ENCODE data around the gene ATOH1. TPM values are rescaled to one million over a fixed set of nuclear protein-coding genes. Genes with fewer than 3 reads are reported as not detected.

Gene ATOH1
- total RNA-seq: not detected

GRCh38 chr4:93828332-93828994, at the start of gene ATOH1:
TSS of gene ATOH1 (plus strand) at chr4:93828753. CDS start at chr4:93828927, 174 bp downstream.
- Histone ChIP-seq H3K9me3 (no peaks in the 10 kb centered on the region), H3K4me3 (peak within 1 kb of the TSS; percentile 27 to 62 (median 39)), H3K36me3 (no peaks in the 10 kb centered on the region), H3K27ac (no peak within 1 kb of the TSS), H3K4me1 (peaks cover 7 to 15% of the 10 kb centered on the region in 2 donors), H3K27me3 (peaks cover 0 to 73% of the 10 kb centered on the region in 2 donors)
- intact Hi-C loops (cut with DNase I; ENCODE audit: low total_unique reads): no loop called here
- DNase-seq (ENCODE audit: low spot score in 2 of 2): no peak
- no peak for TF ChIP-seq POLR2AphosphoS5 (IDR thresholded peaks at IDR 0.05)
- no peak for TF ChIP-seq CTCF (IDR thresholded peaks at IDR 0.05)

GRCh38 chr4:93779228-93779627, 49.3 kb upstream of the ATOH1 start:
- no peak for DNase-seq (ENCODE audit: low spot score in 2 of 2)
- H3K27ac ChIP-seq: no peak overlapping the region
- H3K36me3 ChIP-seq: no peaks in the 10 kb centered on the region
- H3K9me3 ChIP-seq: no peaks in the 10 kb centered on the region
- H3K27me3 ChIP-seq: no peaks in the 10 kb centered on the region
- intact Hi-C loops (cut with DNase I; ENCODE audit: low total_unique reads): no loop called here
- TF ChIP-seq POLR2AphosphoS5 (IDR thresholded peaks at IDR 0.05) (no peak), POLR2A (IDR thresholded peaks at IDR 0.05) (no peak), CTCF (IDR thresholded peaks at IDR 0.05) (no peak)
- no peaks in the 10 kb centered on the region for H3K4me1 ChIP-seq
- H3K4me3 ChIP-seq: no peak overlapping the region

- Histone ChIP-seq H3K36me3 (no peaks in the 10 kb centered on the region), H3K9me3 (no peaks in the 10 kb centered on the region), H3K4me3 (no peak overlapping the region), H3K4me1 (no peaks in the 10 kb centered on the region), H3K27me3 (no peaks in the 10 kb centered on the region), H3K27ac (no peak overlapping the region)
- no peak for DNase-seq (ENCODE audit: low spot score in 2 of 2)
- intact Hi-C loops (cut with DNase I; ENCODE audit: low total_unique reads): no loop called here
- TF ChIP-seq POLR2A (IDR thresholded peaks at IDR 0.05): no peak
- no peak for TF ChIP-seq POLR2AphosphoS5 (IDR thresholded peaks at IDR 0.05)
- TF ChIP-seq CTCF (IDR thresholded peaks at IDR 0.05): no peak
Measured at GRCh38 chr4:93780080-93780479, 48.5 kb upstream of the ATOH1 start.

- H3K36me3 ChIP-seq: no peaks in the 10 kb centered on the region
- no peak overlapping the region for H3K27ac ChIP-seq
- no peaks in the 10 kb centered on the region for H3K27me3 ChIP-seq
- H3K4me1 ChIP-seq: no peaks in the 10 kb centered on the region
- H3K4me3 ChIP-seq: no peak overlapping the region
- no peak for DNase-seq (ENCODE audit: low spot score in 2 of 2)
- H3K9me3 ChIP-seq: no peaks in the 10 kb centered on the region
- intact Hi-C loops (cut with DNase I; ENCODE audit: low total_unique reads): no loop called here
- TF ChIP-seq POLR2AphosphoS5 (IDR thresholded peaks at IDR 0.05) (no peak), POLR2A (IDR thresholded peaks at IDR 0.05) (no peak), CTCF (IDR thresholded peaks at IDR 0.05) (no peak)
Measured at GRCh38 chr4:93781198-93781597, 47.4 kb upstream of the ATOH1 start.

GRCh38 chr4:93786149-93786548, 42.4 kb upstream of the ATOH1 start:
- no peaks in the 10 kb centered on the region for H3K9me3 ChIP-seq
- H3K27me3 ChIP-seq: no peaks in the 10 kb centered on the region
- H3K27ac ChIP-seq: no peak overlapping the region
- intact Hi-C loops (cut with DNase I; ENCODE audit: low total_unique reads): no loop called here
- no peaks in the 10 kb centered on the region for H3K36me3 ChIP-seq
- no peak for TF ChIP-seq POLR2AphosphoS5 (IDR thresholded peaks at IDR 0.05)
- TF ChIP-seq POLR2A (IDR thresholded peaks at IDR 0.05): no peak
- no peak for TF ChIP-seq CTCF (IDR thresholded peaks at IDR 0.05)
- no peaks in the 10 kb centered on the region for H3K4me1 ChIP-seq
- no peak for DNase-seq (ENCODE audit: low spot score in 2 of 2)
- no peak overlapping the region for H3K4me3 ChIP-seq

All from breast epithelium (tissue), 4 donors.